H9 (cell line): Measurements from ENCODE around the gene ZNF700. TPM values are rescaled to one million over a fixed set of nuclear protein-coding genes. Genes with fewer than 3 reads are reported as not detected.
A peak's percentile ranks its signal among the peaks of the same experiment; 100 is the strongest.

Experiments used
- DNase-seq: peaks from one replicate; pipeline ENCODE4 v3.0.0-alpha.2; 2017
- H2AFZ ChIP-seq: one replicate; pipeline ENCODE4 v1.6.1; 2013; ENCODE audit warnings: mild to moderate bottlenecking, low read length, control low read depth, moderate library complexity
- H2AK5ac ChIP-seq: 2 replicates; pipeline ENCODE4 v1.6.1; 2013; ENCODE audit warnings: low read length, control low read depth, mixed read lengths; ENCODE audit not compliant: insufficient read length
- H2BK120ac ChIP-seq: one replicate; pipeline ENCODE4 v1.6.1; 2013; ENCODE audit warnings: low read depth, mild to moderate bottlenecking, low read length, control low read depth, inconsistent platforms; ENCODE audit not compliant: poor library complexity, severe bottlenecking
- H2BK12ac ChIP-seq: 2 replicates; pipeline ENCODE4 v1.6.1; 2013; ENCODE audit warnings: low read length, control low read depth, mixed read lengths, low read depth; ENCODE audit not compliant: insufficient read length
- H2BK15ac ChIP-seq: 2 replicates; pipeline ENCODE4 v1.6.1; 2013; ENCODE audit warnings: low read depth, low read length, control low read depth
- H2BK20ac ChIP-seq: one replicate; pipeline ENCODE4 v1.6.1; 2013; ENCODE audit warnings: low read depth, mild to moderate bottlenecking, low read length, control low read depth, inconsistent platforms; ENCODE audit not compliant: poor library complexity, severe bottlenecking
- H2BK5ac ChIP-seq: 2 replicates; pipeline ENCODE4 v1.6.1; 2013; ENCODE audit warnings: low read length, control low read depth, mixed read lengths; ENCODE audit not compliant: insufficient read length
- H3K14ac ChIP-seq: 2 replicates; pipeline ENCODE4 v1.6.1; 2013; ENCODE audit warnings: low read length, control low read depth; ENCODE audit not compliant: insufficient read depth
- H3K18ac ChIP-seq: 2 replicates; pipeline ENCODE4 v1.6.1; 2013; ENCODE audit warnings: low read depth, mild to moderate bottlenecking, mixed read lengths, low read length, control low read depth; ENCODE audit not compliant: insufficient read length
- H3K23ac ChIP-seq: 2 replicates; pipeline ENCODE4 v1.6.1; 2013; ENCODE audit warnings: low read length, control low read depth, mixed read lengths, low read depth; ENCODE audit not compliant: insufficient read length
- H3K23me2 ChIP-seq: 2 replicates; pipeline ENCODE4 v1.6.1; 2013; ENCODE audit warnings: low read depth, mild to moderate bottlenecking, mixed read lengths, low read length, control low read depth; ENCODE audit not compliant: insufficient read length, poor library complexity, severe bottlenecking
- H3K27ac ChIP-seq: 2 replicates; pipeline ENCODE4 v1.5.1; 2013; ENCODE audit warnings: low read length, control low read depth, mixed read lengths, low read depth; ENCODE audit not compliant: insufficient read length
- H3K27me3 ChIP-seq: 2 replicates; pipeline ENCODE4 v1.6.1; 2013; ENCODE audit warnings: low read length, control low read depth, inconsistent platforms; ENCODE audit not compliant: insufficient read depth
- H3K4ac ChIP-seq: 2 replicates; pipeline ENCODE4 v1.6.1; 2013; ENCODE audit warnings: low read depth, mild to moderate bottlenecking, control low read depth, inconsistent platforms, low read length, moderate library complexity
- H3K4me1 ChIP-seq: 2 replicates; pipeline ENCODE4 v1.6.1; 2013; ENCODE audit warnings: low read length, control low read depth, inconsistent platforms; ENCODE audit not compliant: insufficient read depth
- H3K4me2 ChIP-seq: 2 replicates; pipeline ENCODE4 v1.6.1; 2013; ENCODE audit warnings: low read length, control low read depth, mixed read lengths; ENCODE audit not compliant: insufficient read length, insufficient read depth
- H3K56ac ChIP-seq: 2 replicates; pipeline ENCODE4 v1.6.1; 2013; ENCODE audit warnings: low read depth, mild to moderate bottlenecking, mixed read lengths, low read length, control low read depth; ENCODE audit not compliant: insufficient read length
- H3K79me1 ChIP-seq: 2 replicates; pipeline ENCODE4 v1.6.1; 2013; ENCODE audit warnings: low read depth, mild to moderate bottlenecking, moderate library complexity, low read length, control low read depth, inconsistent platforms; ENCODE audit not compliant: insufficient read depth, poor library complexity, severe bottlenecking
- H3K79me2 ChIP-seq: 2 replicates; pipeline ENCODE4 v1.6.1; 2013; ENCODE audit warnings: low read length, control low read depth, inconsistent platforms; ENCODE audit not compliant: insufficient read depth
- H3K9ac ChIP-seq: 2 replicates; pipeline ENCODE4 v1.6.1; 2013; ENCODE audit warnings: low read length, control low read depth, mixed read lengths; ENCODE audit not compliant: insufficient read length; ENCODE audit errors: extremely low read depth
- H3K9me3 ChIP-seq: one replicate; pipeline ENCODE4 v1.6.1; 2013; ENCODE audit warnings: low read depth, low read length, inconsistent platforms; ENCODE audit not compliant: control insufficient read depth
- H3T11ph ChIP-seq: one replicate; pipeline ENCODE4 v1.6.1; 2013; ENCODE audit warnings: mild to moderate bottlenecking, low read length, control low read depth, inconsistent platforms
- H4K20me1 ChIP-seq: one replicate; pipeline ENCODE4 v1.6.1; 2013; ENCODE audit not compliant: control insufficient read depth, insufficient read length, insufficient read depth
- H4K5ac ChIP-seq: 2 replicates; pipeline ENCODE4 v1.6.1; 2013; ENCODE audit warnings: low read depth, mild to moderate bottlenecking, mixed read lengths, low read length, control low read depth; ENCODE audit not compliant: insufficient read length
- H4K8ac ChIP-seq: replicated peaks from 2 replicates; pipeline ENCODE4 v1.6.1; 2013; ENCODE audit warnings: low read length, control low read depth, mixed read lengths, low read depth; ENCODE audit not compliant: insufficient read length
- H4K91ac ChIP-seq: 2 replicates; pipeline ENCODE4 v1.6.1; 2013; ENCODE audit warnings: low read depth, mild to moderate bottlenecking, moderate library complexity, mixed read lengths, low read length, control low read depth; ENCODE audit not compliant: insufficient read length
- H3K27ac Mint-ChIP-seq, 3 experiments: 2 replicates in 2 of 3; 3 replicates in 1 of 3; pipeline ENCODE4 v1.8.0; 2020 to 2021; ENCODE audit warnings: mixed read lengths in 3 of 3, mild to moderate bottlenecking in 1 of 3, moderate library complexity in 1 of 3
- H3K27me3 Mint-ChIP-seq: 2 replicates; pipeline ENCODE4 v1.8.0; 2021; ENCODE audit warnings: low read depth, mild to moderate bottlenecking, moderate library complexity, mixed read lengths
- H3K36me3 Mint-ChIP-seq, 3 experiments: 2 replicates in 2 of 3; 3 replicates in 1 of 3; pipeline ENCODE4 v1.8.0; 2020 to 2021; ENCODE audit warnings: low read depth in 3 of 3, mixed read lengths in 3 of 3; ENCODE audit not compliant: insufficient read depth in 1 of 3
- H3K4me1 Mint-ChIP-seq, 2 experiments: 2 replicates each; pipeline ENCODE4 v1.8.0; 2020; ENCODE audit warnings: mixed read lengths in 2 of 2
- H3K4me3 Mint-ChIP-seq, 2 experiments: 2 replicates in 1 of 2; 3 replicates in 1 of 2; pipeline ENCODE4 v1.8.0; 2020 to 2021; ENCODE audit warnings: mild to moderate bottlenecking in 2 of 2, mixed read lengths in 2 of 2, moderate library complexity in 1 of 2
- H3K9me3 Mint-ChIP-seq, 2 experiments: 2 replicates in 1 of 2; 3 replicates in 1 of 2; pipeline ENCODE4 v1.8.0; 2020; ENCODE audit warnings: mild to moderate bottlenecking in 2 of 2, mixed read lengths in 2 of 2, moderate library complexity in 1 of 2
- WGBS: extraction: QIAGEN DNeasy Blood & Tissue Kit; methylation state at CpG from one replicate; pipeline ENCODE4 v1.1.7; 2013; ENCODE audit warnings: missing lambda C conversion rate, low lambda C conversion rate, mixed read lengths; ENCODE audit not compliant: insufficient read length; ENCODE audit errors: extremely low coverage; 5-methylcytosine and 5-hydroxymethylcytosine counted together
- total RNA-seq: library from RNA; stranded (reverse); gene quantifications from 2 replicates; pipeline ENCODE4 v1.2.1, GENCODE V29; 2021
- TF ChIP-seq, protein P1 (sequence below): fragments of 200-600 bp; sonication (generic); conservative IDR thresholded peaks from 3 replicates; pipeline ENCODE4 v1.8.0; 2021; ENCODE audit warnings: antibody characterized with exemption, mild to moderate bottlenecking

ZNF700 gene
- total RNA-seq, 1 experiment from 2014 or later = 9.9 TPM

DNA sequence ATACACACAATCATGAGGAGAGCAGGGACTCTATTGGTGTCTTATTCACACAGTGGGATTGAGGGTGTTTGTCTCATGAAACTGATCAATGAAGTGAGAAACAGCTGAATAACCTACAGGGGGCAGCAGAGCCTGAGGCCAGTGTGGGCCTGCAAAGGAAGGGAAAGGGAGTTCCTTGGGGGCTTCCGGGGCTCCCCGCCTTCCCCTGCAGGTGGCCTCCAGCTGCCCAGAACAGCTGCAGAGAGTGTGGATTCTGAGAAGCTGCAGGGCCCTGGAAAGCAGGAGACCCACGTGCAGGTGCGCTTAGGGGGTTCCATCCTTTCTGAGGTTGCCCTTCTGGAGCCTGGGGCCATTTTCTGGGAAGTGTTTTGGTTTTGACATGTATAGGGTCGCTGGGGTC, 60.1 kb downstream of the ZNF700 start:
- peak; percentile 48 for DNase-seq
- Histone ChIP-seq H3K9ac (no peak overlapping the region), H2BK120ac (no peak overlapping the region), H3K23me2 (peaks cover 5% of the 10 kb centered on the region), H3K4ac (no peak overlapping the region), H4K8ac (no peak overlapping the region), H2BK12ac (no peak overlapping the region), H3K14ac (no peak overlapping the region), H3T11ph (no peak overlapping the region), H2AFZ (no peak overlapping the region), H3K18ac (no peak overlapping the region), H2BK5ac (no peak overlapping the region), H3K4me2 (no peak overlapping the region), H4K5ac (no peak overlapping the region), H2AK5ac (no peak overlapping the region), H3K27me3 (no peaks in the 10 kb centered on the region), H2BK20ac (no peak overlapping the region), H3K4me1 (no peaks in the 10 kb centered on the region), H3K79me2 (peaks cover 3% of the 10 kb centered on the region; the same call in 1 of the 2 replicates), H2BK15ac (no peak overlapping the region), H3K23ac (no peak overlapping the region), H3K9me3 (peaks cover 23% of the 10 kb centered on the region), H3K79me1 (no peaks in the 10 kb centered on the region), H3K56ac (no peak overlapping the region), H4K91ac (no peak overlapping the region), H4K20me1 (no peaks in the 10 kb centered on the region), H3K27ac (no peak overlapping the region)
- TF ChIP-seq, protein P1, sequence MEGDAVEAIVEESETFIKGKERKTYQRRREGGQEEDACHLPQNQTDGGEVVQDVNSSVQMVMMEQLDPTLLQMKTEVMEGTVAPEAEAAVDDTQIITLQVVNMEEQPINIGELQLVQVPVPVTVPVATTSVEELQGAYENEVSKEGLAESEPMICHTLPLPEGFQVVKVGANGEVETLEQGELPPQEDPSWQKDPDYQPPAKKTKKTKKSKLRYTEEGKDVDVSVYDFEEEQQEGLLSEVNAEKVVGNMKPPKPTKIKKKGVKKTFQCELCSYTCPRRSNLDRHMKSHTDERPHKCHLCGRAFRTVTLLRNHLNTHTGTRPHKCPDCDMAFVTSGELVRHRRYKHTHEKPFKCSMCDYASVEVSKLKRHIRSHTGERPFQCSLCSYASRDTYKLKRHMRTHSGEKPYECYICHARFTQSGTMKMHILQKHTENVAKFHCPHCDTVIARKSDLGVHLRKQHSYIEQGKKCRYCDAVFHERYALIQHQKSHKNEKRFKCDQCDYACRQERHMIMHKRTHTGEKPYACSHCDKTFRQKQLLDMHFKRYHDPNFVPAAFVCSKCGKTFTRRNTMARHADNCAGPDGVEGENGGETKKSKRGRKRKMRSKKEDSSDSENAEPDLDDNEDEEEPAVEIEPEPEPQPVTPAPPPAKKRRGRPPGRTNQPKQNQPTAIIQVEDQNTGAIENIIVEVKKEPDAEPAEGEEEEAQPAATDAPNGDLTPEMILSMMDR = peak; percentile 78
- H3K4me3 Mint-ChIP-seq = peak overlapping the region in 1 of 2 experiments; percentile 52; a peak in 2 of 5 replicates
- H3K9me3 Mint-ChIP-seq = peaks cover 35 to 45% of the 10 kb centered on the region in 2 experiments
- WGBS = no CpG with 5 or more reads among the region's 5 CpGs
- H3K27me3 Mint-ChIP-seq = no peaks in the 10 kb centered on the region; the same call in 1 of the 2 replicates
- peaks cover 21 to 38% (median 28%) of the 10 kb centered on the region in 3 experiments for H3K36me3 Mint-ChIP-seq
- H3K4me1 Mint-ChIP-seq = peaks cover 13 to 16% of the 10 kb centered on the region in 2 experiments
- peak overlapping the region in 1 of 3 experiments; percentile 55; a peak in 1 of 7 replicates for H3K27ac Mint-ChIP-seq
